CD4-positive, alpha-beta T cell treated with Interleukin-2 at 100 ng/mL for 4 hours (primary cell): Measurements from ENCODE around the gene SYTL2.
A peak's percentile ranks its signal among the peaks of the same experiment; 100 is the strongest.

ENCODE experiments used
- DNase-seq: peaks from one replicate; pipeline ENCODE4 v3.0.0-alpha.2; 2020; ENCODE audit warnings: low spot score

The SYTL2 gene

GRCh38 chr11:85732965-85733364, 78.0 kb downstream of the SYTL2 start:
- no peak for DNase-seq

- DNase-seq = no peak
Observed at GRCh38 chr11:85726381-85726780, 84.6 kb downstream of the SYTL2 start.

GRCh38 chr11:85725510-85726258, 85.3 kb downstream of the SYTL2 start:
- no peak for DNase-seq

- no peak for DNase-seq
Observed at GRCh38 chr11:85724748-85725465, 86.0 kb downstream of the SYTL2 start.

GRCh38 chr11:85723088-85723487, 87.9 kb downstream of the SYTL2 start:
- no peak for DNase-seq

GRCh38 chr11:85721191-85721590, 89.8 kb downstream of the SYTL2 start:
- DNase-seq = no peak

- DNase-seq = no peak
Observed at GRCh38 chr11:85718991-85719807, 91.7 kb downstream of the SYTL2 start.

- no peak for DNase-seq
Observed at GRCh38 chr11:85718126-85718943, 92.6 kb downstream of the SYTL2 start.

GRCh38 chr11:85717429-85717828, 93.5 kb downstream of the SYTL2 start:
- DNase-seq = no peak

- DNase-seq = no peak
Observed at GRCh38 chr11:85712953-85713352, 98.0 kb downstream of the SYTL2 start.

- DNase-seq = no peak
Observed at GRCh38 chr11:85710917-85711316, 100.0 kb downstream of the SYTL2 start.

GRCh38 chr11:85709941-85710702, 100.8 kb downstream of the SYTL2 start:
- DNase-seq = no peak

GRCh38 chr11:85705800-85706199, 105.1 kb downstream of the SYTL2 start:
- no peak for DNase-seq

GRCh38 chr11:85704967-85705366, 106.0 kb downstream of the SYTL2 start:
- no peak for DNase-seq

GRCh38 chr11:85699957-85700741, 110.8 kb downstream of the SYTL2 start:
- peak; percentile 19 for DNase-seq

GRCh38 chr11:85698195-85698594, 112.7 kb downstream of the SYTL2 start:
- no peak for DNase-seq

- DNase-seq = no peak
Observed at GRCh38 chr11:85697747-85698146, 113.2 kb downstream of the SYTL2 start.

- DNase-seq = no peak
Observed at GRCh38 chr11:85695546-85695945, 115.4 kb downstream of the SYTL2 start.

GRCh38 chr11:85694385-85694980, 116.5 kb downstream of the SYTL2 start:
- DNase-seq = peak; percentile 56
